ENCODE results near the gene INA. TPM values are rescaled to one million over a fixed set of nuclear protein-coding genes. Genes with fewer than 3 reads are reported as not detected.

The INA gene
- total RNA-seq, 1 experiment from 2014 or later = 14.0 TPM

- H3K14ac ChIP-seq (ENCODE audit: insufficient read depth, low read length) = no peak overlapping the region
- H4K20me1 ChIP-seq (ENCODE audit: control insufficient read depth, insufficient read depth, insufficient read length) = no peaks in the 10 kb centered on the region
- no peak overlapping the region for H2BK12ac ChIP-seq (ENCODE audit: insufficient read length, low read depth, low read length)
- no peak overlapping the region for H2BK5ac ChIP-seq (ENCODE audit: insufficient read length, low read length)
- H3K27me3 ChIP-seq (ENCODE audit: insufficient read depth, low read length) = no peaks in the 10 kb centered on the region
- H3T11ph ChIP-seq (ENCODE audit: low read length) = no peak overlapping the region
- no peak overlapping the region for H2BK20ac ChIP-seq (ENCODE audit: low read depth, low read length, poor library complexity, severe bottlenecking)
- Mint-ChIP-seq H3K27me3 (ENCODE audit: low read depth) (peaks cover 21% of the 10 kb centered on the region), H3K27ac (no peak overlapping the region), H3K4me3 (no peak overlapping the region), H3K36me3 (ENCODE audit: insufficient read depth in 1 of 3, low read depth in 3 of 3) (no peaks in the 10 kb centered on the region), H3K4me1 (no peaks in the 10 kb centered on the region), H3K9me3 (peaks cover 4 to 5% of the 10 kb centered on the region in 2 experiments)
- H3K9ac ChIP-seq (ENCODE audit: extremely low read depth, insufficient read length, low read length) = no peak overlapping the region
- no peak overlapping the region for H2AK5ac ChIP-seq (ENCODE audit: insufficient read length, low read length)
- no peak for TF ChIP-seq CTCF (conservative IDR thresholded peaks at IDR 0.05)
- no peaks in the 10 kb centered on the region for H3K79me2 ChIP-seq (ENCODE audit: insufficient read depth, low read length)
- WGBS (ENCODE audit: extremely low coverage, insufficient read length, low lambda C conversion rate) = no CpG with 5 or more reads among the region's 11 CpGs
- H3K18ac ChIP-seq (ENCODE audit: insufficient read length, low read depth, low read length) = no peak overlapping the region
- no peak overlapping the region for H3K56ac ChIP-seq (ENCODE audit: insufficient read length, low read depth, low read length)
- DNase-seq = peak; percentile 77
- H2BK120ac ChIP-seq (ENCODE audit: low read depth, low read length, poor library complexity, severe bottlenecking) = no peak overlapping the region
- no peak overlapping the region for H4K91ac ChIP-seq (ENCODE audit: insufficient read length, low read depth, low read length)
- H3K79me1 ChIP-seq (ENCODE audit: insufficient read depth, low read depth, low read length, poor library complexity, severe bottlenecking) = no peaks in the 10 kb centered on the region
- H3K23ac ChIP-seq (ENCODE audit: insufficient read length, low read depth, low read length) = no peak overlapping the region
- no peak overlapping the region for H3K4me2 ChIP-seq (ENCODE audit: insufficient read depth, insufficient read length, low read length)
- H3K23me2 ChIP-seq (ENCODE audit: insufficient read length, low read depth, low read length, poor library complexity, severe bottlenecking) = no peaks in the 10 kb centered on the region
- no peaks in the 10 kb centered on the region for H3K4me1 ChIP-seq (ENCODE audit: insufficient read depth, low read length)
- no peaks in the 10 kb centered on the region for H3K9me3 ChIP-seq (ENCODE audit: control insufficient read depth, low read depth, low read length)
- H2BK15ac ChIP-seq (ENCODE audit: low read depth, low read length) = no peak overlapping the region
- no peak overlapping the region for H3K4ac ChIP-seq (ENCODE audit: low read depth, low read length)
- H3K27ac ChIP-seq (ENCODE audit: insufficient read length, low read depth, low read length) = no peak overlapping the region
- no peak overlapping the region for H4K5ac ChIP-seq (ENCODE audit: insufficient read length, low read depth, low read length)
- no peak overlapping the region for H2AFZ ChIP-seq (ENCODE audit: low read length)
- H4K8ac ChIP-seq (replicated peaks; ENCODE audit: insufficient read length, low read depth, low read length) = no peak overlapping the region
Measured at GRCh38 chr10:103265717-103266329, 11.1 kb upstream of the INA start.
